Measurements from ENCODE around the gene GPATCH8.
"Not testable (repeated sequence)": the region's sequence is repeated elsewhere in the genome, so short reads cannot be mapped to it uniquely, and the experiment has no call there.

The GPATCH8 gene

GRCh38 chr17:44385287-44386181, 117.7 kb downstream of the GPATCH8 start:
- in situ Hi-C loops (cut with HindIII; ENCODE audit: low pct_ligation_motif_present, low pct_unique_long_range_greater_than_20kb, low sequenced_read_pairs): no loop called here
- peak; percentile 77 for DNase-seq

GRCh38 chr17:44384823-44385286, 118.4 kb downstream of the GPATCH8 start:
- in situ Hi-C loops (cut with HindIII; ENCODE audit: low pct_ligation_motif_present, low pct_unique_long_range_greater_than_20kb, low sequenced_read_pairs): no loop called here
- DNase-seq: no peak

DNA sequence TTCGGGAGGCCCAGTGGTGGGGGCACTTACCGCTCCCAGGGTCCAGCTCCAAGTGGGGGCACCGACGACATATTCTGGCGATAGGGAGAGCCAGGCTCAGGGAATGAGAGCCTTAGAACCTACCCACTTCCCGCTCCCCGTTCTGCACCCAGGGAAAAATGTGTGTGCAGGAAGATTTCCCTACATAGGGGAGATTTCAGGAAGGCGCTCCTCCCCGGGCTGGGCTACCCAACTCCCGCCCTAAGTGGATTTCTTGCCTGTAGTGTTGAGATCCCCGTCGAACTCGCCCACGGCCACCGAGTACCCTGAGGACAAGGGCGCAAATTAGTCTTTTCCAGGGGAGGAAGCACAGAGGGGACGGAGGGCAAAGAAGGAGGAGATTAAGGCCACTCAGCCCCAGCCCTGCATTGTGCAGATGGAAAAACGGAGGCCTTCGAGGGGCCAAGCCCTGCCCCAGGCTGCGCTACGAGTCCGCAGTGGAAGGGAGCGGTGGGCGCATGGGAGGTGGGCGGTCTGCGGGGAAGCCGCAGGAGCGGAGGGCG, 118.9 kb downstream of the GPATCH8 start:
- in situ Hi-C loops (cut with HindIII; ENCODE audit: low pct_ligation_motif_present, low pct_unique_long_range_greater_than_20kb, low sequenced_read_pairs): no loop called here
- no peak for DNase-seq

- in situ Hi-C loops (cut with HindIII; ENCODE audit: low pct_ligation_motif_present, low pct_unique_long_range_greater_than_20kb, low sequenced_read_pairs): no loop called here
- DNase-seq: no peak
These were observed 119.3 kb downstream of the GPATCH8 start for GRCh38 chr17:44383861-44384260.

DNA sequence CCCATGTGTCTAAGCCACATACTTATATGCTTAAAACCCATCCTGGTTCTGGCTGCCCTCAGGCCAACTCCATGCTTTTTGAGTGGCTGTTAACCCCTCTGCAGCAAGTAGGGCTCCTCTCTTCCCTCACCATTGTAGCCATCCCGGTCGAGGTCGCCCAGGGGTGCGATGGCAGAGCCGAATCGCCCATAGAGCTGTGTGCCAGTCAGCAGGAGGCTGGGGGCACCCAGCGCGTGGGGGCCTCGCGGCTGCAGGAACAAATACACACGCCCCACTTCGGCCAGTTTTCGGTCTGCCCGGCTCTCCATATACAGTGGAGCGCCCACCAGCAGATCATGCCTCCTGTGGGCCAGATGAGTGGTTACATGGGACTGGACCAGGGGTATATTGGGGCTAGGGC, 119.8 kb downstream of the GPATCH8 start:
- in situ Hi-C loops (cut with HindIII; ENCODE audit: low pct_ligation_motif_present, low pct_unique_long_range_greater_than_20kb, low sequenced_read_pairs): no loop called here

DNA sequence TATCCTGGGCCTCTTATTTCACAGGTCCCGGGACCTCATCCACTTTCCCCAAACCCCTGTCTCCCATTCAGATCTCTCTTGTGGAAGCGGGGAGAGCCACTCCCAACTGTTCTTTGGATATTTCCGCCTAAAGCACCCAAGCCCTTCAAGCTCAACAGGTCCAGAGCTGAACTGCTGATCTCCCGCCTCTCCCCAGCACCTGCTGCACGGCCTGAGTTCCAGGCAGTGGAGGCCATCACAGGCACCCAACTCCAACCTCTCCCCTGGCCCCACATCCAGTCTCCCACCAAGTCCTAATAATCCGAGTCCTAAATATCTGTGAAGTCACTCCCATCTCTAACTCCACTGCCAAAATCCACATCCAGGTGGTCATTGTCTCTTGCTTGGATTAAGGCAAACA, 120.3 kb downstream of the GPATCH8 start:
- DNase-seq: no peak
- in situ Hi-C loops (cut with HindIII; ENCODE audit: low pct_ligation_motif_present, low pct_unique_long_range_greater_than_20kb, low sequenced_read_pairs): no loop called here

More for the DNA sequence above, 119.8 kb downstream of the GPATCH8 start:
- no peak for DNase-seq

DNA sequence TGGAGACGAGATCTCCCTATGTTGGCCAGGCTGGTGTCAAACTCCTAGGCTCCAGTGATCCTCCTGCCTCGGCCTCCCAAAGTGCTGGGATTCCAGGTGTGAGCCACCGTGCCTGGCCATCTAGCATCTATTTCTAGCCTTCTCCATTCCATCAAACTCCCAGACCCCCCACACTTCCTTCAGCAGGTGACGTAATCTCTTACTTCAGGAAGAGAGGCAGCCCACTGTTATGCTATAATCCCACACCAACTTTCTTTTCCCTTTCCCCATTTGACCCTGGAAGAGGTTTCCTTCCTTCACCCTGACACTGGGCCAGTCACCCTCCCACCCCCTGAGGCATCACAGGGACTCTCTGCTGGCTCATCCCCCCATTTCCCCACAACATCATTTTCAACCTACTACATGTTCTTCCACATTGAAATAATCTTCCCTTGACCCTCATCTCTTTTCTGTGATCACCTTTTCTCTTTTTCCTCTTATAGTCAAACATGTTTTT, 121.3 kb downstream of the GPATCH8 start:
- DNase-seq: no peak
- in situ Hi-C loops (cut with HindIII; ENCODE audit: low pct_ligation_motif_present, low pct_unique_long_range_greater_than_20kb, low sequenced_read_pairs): no loop called here

DNA sequence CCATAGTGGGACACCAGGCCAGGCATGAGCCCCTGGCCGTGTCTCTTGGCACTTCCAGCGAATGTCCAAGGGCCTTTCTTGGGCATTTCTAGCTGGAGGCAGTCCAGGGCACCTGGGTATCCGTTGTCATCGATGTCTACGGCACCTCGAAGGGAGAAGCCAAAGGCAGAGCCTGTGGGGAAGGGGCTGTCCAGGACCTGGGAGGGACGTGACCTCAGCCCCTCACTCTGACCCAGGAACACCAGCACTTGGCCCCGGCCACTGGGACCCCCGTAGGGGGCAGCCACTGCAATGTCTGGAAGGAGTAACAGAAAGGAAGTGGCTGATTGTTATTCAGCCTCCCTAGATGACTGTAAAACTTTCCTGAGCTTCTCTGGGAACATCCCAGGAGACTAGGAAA, 122.4 kb downstream of the GPATCH8 start:
- DNase-seq: no peak
- in situ Hi-C loops (cut with HindIII; ENCODE audit: low pct_ligation_motif_present, low pct_unique_long_range_greater_than_20kb, low sequenced_read_pairs): no loop called here

GRCh38 chr17:44379887-44380286, 123.3 kb downstream of the GPATCH8 start:
- DNase-seq: no peak
- in situ Hi-C loops (cut with HindIII; ENCODE audit: low pct_ligation_motif_present, low pct_unique_long_range_greater_than_20kb, low sequenced_read_pairs): no loop called here

DNA sequence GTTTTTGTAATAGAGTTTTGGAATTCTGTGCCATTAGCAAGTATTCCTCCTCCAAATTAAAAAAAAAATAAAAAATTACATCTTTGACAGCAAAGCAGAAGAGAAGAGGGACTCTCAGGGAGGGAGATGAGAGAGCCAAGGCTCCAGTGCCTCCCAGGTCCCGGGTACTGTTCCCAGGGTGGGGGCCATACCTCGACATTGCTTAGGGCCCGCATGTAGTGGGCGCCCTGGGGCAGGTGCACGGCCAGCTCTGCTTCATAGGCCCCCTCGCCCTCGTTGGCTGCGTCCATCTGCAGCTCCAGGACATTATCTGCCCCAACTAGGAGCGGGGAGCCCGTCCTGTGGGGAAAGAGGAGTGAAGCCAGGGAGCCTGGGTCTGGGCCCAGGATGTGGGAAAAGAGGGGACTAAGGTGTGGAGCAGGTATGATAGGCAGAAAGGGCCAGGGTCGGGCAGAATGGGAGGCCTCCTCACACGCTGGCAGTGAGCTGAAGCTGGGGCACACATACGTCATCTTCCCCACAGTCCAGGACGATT, 125.0 kb downstream of the GPATCH8 start:
- DNase-seq: no peak
- in situ Hi-C loops (cut with HindIII; ENCODE audit: low pct_ligation_motif_present, low pct_unique_long_range_greater_than_20kb, low sequenced_read_pairs): no loop called here

DNA sequence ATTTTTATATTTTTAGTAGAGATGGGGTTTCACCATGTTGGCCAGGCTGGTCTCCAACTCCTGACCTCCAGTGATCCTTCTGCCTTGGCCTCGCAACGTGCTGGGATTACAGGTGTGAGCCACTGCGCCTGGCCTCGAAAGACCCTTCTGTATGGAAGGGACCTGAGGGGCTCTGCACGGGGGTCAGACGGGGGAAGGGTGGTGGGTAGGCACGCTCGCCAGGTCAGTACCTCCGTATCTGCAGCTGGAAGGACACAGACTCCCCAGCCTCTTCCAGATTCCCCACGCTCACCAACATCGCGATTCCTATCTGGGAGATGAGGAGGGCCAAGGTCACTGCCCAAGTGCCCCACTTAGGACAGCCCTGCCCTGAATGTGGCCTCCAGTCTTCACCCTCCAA, 126.4 kb downstream of the GPATCH8 start:
- no peak for DNase-seq
- in situ Hi-C loops (cut with HindIII; ENCODE audit: low pct_ligation_motif_present, low pct_unique_long_range_greater_than_20kb, low sequenced_read_pairs): no loop called here

DNA sequence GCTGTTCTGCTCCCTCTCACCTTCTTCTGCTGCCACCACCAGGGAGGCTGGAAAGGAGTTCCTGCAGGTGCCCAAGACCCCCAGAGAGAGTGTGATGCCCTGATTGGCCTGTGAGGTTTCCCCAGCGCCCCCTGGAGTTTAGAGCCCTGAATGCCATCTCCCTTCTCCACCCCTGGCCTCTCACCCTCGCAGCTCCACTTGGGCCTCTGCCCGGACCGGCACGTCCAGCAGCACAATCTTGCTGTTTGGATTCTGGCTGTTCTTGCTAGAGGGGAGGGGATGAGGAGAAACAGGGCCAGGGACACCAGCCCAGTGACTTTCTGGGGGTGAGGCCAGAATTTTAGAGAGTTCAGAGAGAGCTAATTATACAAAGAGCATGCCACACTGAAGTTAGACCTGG, 127.1 kb downstream of the GPATCH8 start:
- peak; percentile 46 for DNase-seq
- in situ Hi-C loops (cut with HindIII; ENCODE audit: low pct_ligation_motif_present, low pct_unique_long_range_greater_than_20kb, low sequenced_read_pairs): no loop called here

GRCh38 chr17:44375196-44376017, 127.8 kb downstream of the GPATCH8 start:
- in situ Hi-C loops (cut with HindIII; ENCODE audit: low pct_ligation_motif_present, low pct_unique_long_range_greater_than_20kb, low sequenced_read_pairs): no loop called here

GRCh38 chr17:44374306-44375195, 128.7 kb downstream of the GPATCH8 start:
- in situ Hi-C loops (cut with HindIII; ENCODE audit: low pct_ligation_motif_present, low pct_unique_long_range_greater_than_20kb, low sequenced_read_pairs): no loop called here

More at GRCh38 chr17:44375196-44376017, 127.8 kb downstream of the GPATCH8 start:
- no peak for DNase-seq

GRCh38 chr17:44372036-44372435, 131.2 kb downstream of the GPATCH8 start:
- DNase-seq: no peak
- in situ Hi-C loops (cut with HindIII; ENCODE audit: low pct_ligation_motif_present, low pct_unique_long_range_greater_than_20kb, low sequenced_read_pairs): no loop called here

More at GRCh38 chr17:44374306-44375195, 128.7 kb downstream of the GPATCH8 start:
- DNase-seq: no peak

GRCh38 chr17:44369414-44370023, 133.7 kb downstream of the GPATCH8 start:
- in situ Hi-C loops (cut with HindIII; ENCODE audit: low pct_ligation_motif_present, low pct_unique_long_range_greater_than_20kb, low sequenced_read_pairs); DNase-seq: not testable (repeated sequence)
